Measurements from ENCODE around the gene DOCK2. TPM values are rescaled to one million over a fixed set of nuclear protein-coding genes. Genes with fewer than 3 reads are reported as not detected.

DOCK2 gene
- total and polyA plus RNA-seq, 2 donors = 34.6 to 99.4 TPM

Other genes with a start within 250 kb of the DOCK2 start
- 29.8 TPM for gene SPDL1, start 53.5 kb upstream of the DOCK2 start, total RNA-seq
- 9.5 TPM for gene SPDL1, start 53.5 kb upstream of the DOCK2 start, polyA plus RNA-seq

Data from thymus (tissue), 2 donors.